GM19455 (cell line): ENCODE measurements around the gene RBFOX1.

ENCODE experiments used
- ATAC-seq: cut with Tn5 transposase; IDR thresholded peaks from one replicate; pipeline ENCODE4 v1.9.1; 2021; ENCODE audit not compliant: unreplicated experiment

Gene RBFOX1

GRCh38 chr16:7650431-7650830, 317.8 kb downstream of the RBFOX1 start:
- no peak for ATAC-seq

- ATAC-seq = no peak
Observed at GRCh38 chr16:7651803-7652570, 319.3 kb downstream of the RBFOX1 start.

- ATAC-seq = no peak
Observed at GRCh38 chr16:7653746-7654461, 321.3 kb downstream of the RBFOX1 start.

GRCh38 chr16:7675628-7676027, 343.0 kb downstream of the RBFOX1 start:
- ATAC-seq = no peak

GRCh38 chr16:7680296-7680695, 347.7 kb downstream of the RBFOX1 start:
- no peak for ATAC-seq

- no peak for ATAC-seq
Observed at GRCh38 chr16:7688811-7689210, 356.2 kb downstream of the RBFOX1 start.

- ATAC-seq = no peak
Observed at GRCh38 chr16:7689234-7689633, 356.6 kb downstream of the RBFOX1 start.

GRCh38 chr16:7691533-7691932, 358.9 kb downstream of the RBFOX1 start:
- ATAC-seq = no peak

- ATAC-seq = no peak
Observed at GRCh38 chr16:7703672-7704071, 371.0 kb downstream of the RBFOX1 start.

GRCh38 chr16:7705885-7706284, 373.2 kb downstream of the RBFOX1 start:
- no peak for ATAC-seq

GRCh38 chr16:7709186-7709585, 376.5 kb downstream of the RBFOX1 start:
- ATAC-seq = no peak

GRCh38 chr16:7713244-7713643, 380.6 kb downstream of the RBFOX1 start:
- no peak for ATAC-seq

- no peak for ATAC-seq
Observed at GRCh38 chr16:7714775-7715174, 382.1 kb downstream of the RBFOX1 start.

GRCh38 chr16:7716660-7717550, 384.3 kb downstream of the RBFOX1 start:
- ATAC-seq = no peak

GRCh38 chr16:7722761-7723160, 390.1 kb downstream of the RBFOX1 start:
- ATAC-seq = no peak

- ATAC-seq = no peak
Observed at GRCh38 chr16:7731141-7731540, 398.5 kb downstream of the RBFOX1 start.

GRCh38 chr16:7736138-7736665, 403.6 kb downstream of the RBFOX1 start:
- no peak for ATAC-seq

- no peak for ATAC-seq
Observed at GRCh38 chr16:7742626-7743025, 410.0 kb downstream of the RBFOX1 start.

- ATAC-seq = no peak
Observed at GRCh38 chr16:7744546-7745264, 412.1 kb downstream of the RBFOX1 start.

- no peak for ATAC-seq
Observed at GRCh38 chr16:7745276-7745675, 412.6 kb downstream of the RBFOX1 start.

GRCh38 chr16:7746941-7747340, 414.3 kb downstream of the RBFOX1 start:
- ATAC-seq = no peak
